HCT116 (cell line): Measurements from ENCODE around the gene CD248. TPM values are rescaled to one million over a fixed set of nuclear protein-coding genes. Genes with fewer than 3 reads are reported as not detected.
A peak's percentile ranks its signal among the peaks of the same experiment; 100 is the strongest.
"Not testable (repeated sequence)": the region's sequence is repeated elsewhere in the genome, so short reads cannot be mapped to it uniquely, and the experiment has no call there.

Experiments
- ATAC-seq: fragments of 200-7000 bp; cut with Tn5 transposase; 2 replicates; pipeline ENCODE4 v1.9.1; 2020; ENCODE audit warnings: mild to moderate bottlenecking, moderate library complexity
- BruUV-seq: library from RNA; stranded (reverse); fragments of 400-500 nt; replicated peaks from 2 replicates; lab custom pipeline; 2021; lab: Mats Ljungman, UMichigan
- CTCF ChIA-PET: fragments of 300-600 bp; sonication (Branson Sonifier 250); formaldehyde crosslinking; loops from one replicate; lab custom pipeline; 2021; ENCODE audit warnings: antibody characterized with exemption; lab: Charles Lee
- POLR2A ChIA-PET: fragments of 300-600, 350-600 bp; sonication (Branson Sonifier 250); formaldehyde crosslinking; loops from one replicate; lab custom pipeline; 2021; ENCODE audit warnings: antibody characterized with exemption; lab: Charles Lee
- RAD21 ChIA-PET, 2 experiments: fragments of 300-600 bp; sonication (Branson Sonifier 250); formaldehyde crosslinking; loops; one replicate each; lab custom pipeline; 2023; ENCODE audit warnings: low total read pairs in 2 of 2; ENCODE audit not compliant: uncharacterized antibody in 2 of 2, unreplicated experiment in 2 of 2, low non-redundant PET in 1 of 2; lab: Charles Lee
- DNase-seq: peaks from one replicate; pipeline ENCODE4 v3.0.0-alpha.2; 2010; ENCODE audit warnings: low read depth, low spot score
- H2AFZ ChIP-seq: fragments of 200-600 bp; shearing (Covaris generic), sonication (generic); 2 replicates; pipeline ENCODE4 v1.6.1; 2017; ENCODE audit warnings: low read depth, mixed run types, mixed read lengths, antibody characterized with exemption, low read length; ENCODE audit not compliant: poor library complexity, severe bottlenecking
- H3K27ac ChIP-seq: 2 replicates; pipeline ENCODE4 v1.5.1; 2012; ENCODE audit warnings: low read depth, low read length
- H3K27me3 ChIP-seq: fragments of 200-600 bp; sonication (generic); 2 replicates; pipeline ENCODE4 v1.6.1; 2016; ENCODE audit warnings: mixed run types, low read length, mixed read lengths; ENCODE audit not compliant: insufficient read depth
- H3K36me3 ChIP-seq, 2 experiments: fragments of 200-500 bp in 1 of 2; fragments of 200-600 bp in 1 of 2; sonication (Bioruptor generic) in 1 of 2; sonication (generic) in 1 of 2; 2 replicates each; pipeline versions ENCODE4 v1.5.1 to v1.6.1; 2014 to 2016; ENCODE audit warnings: low read length in 2 of 2, inconsistent platforms in 1 of 2, mixed read lengths in 1 of 2, mixed run types in 1 of 2; ENCODE audit not compliant: insufficient read depth in 2 of 2, control insufficient read depth in 1 of 2
- H3K4me1 ChIP-seq, 2 experiments: fragments of 200-600 bp in 1 of 2; sonication (generic) in 1 of 2; 2 replicates each; pipeline versions ENCODE4 v1.5.1 to v1.6.1; 2012 to 2017; ENCODE audit warnings: low read length in 2 of 2, inconsistent platforms in 1 of 2, mild to moderate bottlenecking in 1 of 2, mixed read lengths in 1 of 2, mixed run types in 1 of 2, moderate library complexity in 1 of 2; ENCODE audit not compliant: insufficient read depth in 2 of 2, control insufficient read depth in 1 of 2
- H3K4me2 ChIP-seq: fragments of 200-600 bp; sonication (generic); 2 replicates; pipeline ENCODE4 v1.6.1; 2017; ENCODE audit warnings: mixed run types, low read length, mixed read lengths
- H3K4me3 ChIP-seq, 2 experiments: fragments of 200-600 bp in 1 of 2; sonication (generic) in 1 of 2; replicated peaks in 1 of 2; 2 replicates each; pipeline ENCODE4 v1.5.1; 2011 to 2016; ENCODE audit warnings: low read length in 2 of 2, control low read depth in 1 of 2, low read depth in 1 of 2, mild to moderate bottlenecking in 1 of 2, mixed read lengths in 1 of 2, mixed run types in 1 of 2
- H3K79me2 ChIP-seq: fragments of 200-600 bp; sonication (generic); 2 replicates; pipeline ENCODE4 v1.6.1; 2017; ENCODE audit warnings: mild to moderate bottlenecking, mixed run types, low read length, moderate library complexity, mixed read lengths; ENCODE audit not compliant: insufficient read depth
- H3K9ac ChIP-seq: fragments of 200-600 bp; sonication (generic); 2 replicates; pipeline ENCODE4 v1.6.1; 2016; ENCODE audit warnings: low read length, mixed read lengths
- H3K9me2 ChIP-seq: fragments of 200-600 bp; sonication (generic), shearing (Covaris generic); 2 replicates; pipeline ENCODE4 v1.6.1; 2017; ENCODE audit warnings: mixed run types, mild to moderate bottlenecking, moderate library complexity; ENCODE audit not compliant: insufficient read depth
- H3K9me3 ChIP-seq, 2 experiments: fragments of 200-500 bp in 1 of 2; fragments of 200-600 bp in 1 of 2; sonication (Bioruptor generic) in 1 of 2; sonication (generic) in 1 of 2; 2 replicates each; pipeline ENCODE4 v1.6.1; 2014 to 2017; ENCODE audit warnings: low read length in 2 of 2, mixed read lengths in 2 of 2, inconsistent platforms in 1 of 2, low read depth in 1 of 2, mild to moderate bottlenecking in 1 of 2, mixed run types in 1 of 2, moderate library complexity in 1 of 2; ENCODE audit not compliant: control insufficient read depth in 1 of 2, insufficient read depth in 1 of 2
- H4K20me1 ChIP-seq: fragments of 200-600 bp; sonication (generic), shearing (Covaris generic); 2 replicates; pipeline ENCODE4 v1.6.1; 2017; ENCODE audit warnings: mixed run types, mild to moderate bottlenecking, moderate library complexity; ENCODE audit not compliant: insufficient read depth
- CTCF ChIP-seq, 3 experiments: fragments of 200-600 bp in 1 of 3; sonication (generic) in 1 of 3; IDR thresholded peaks in 2 of 3; conservative IDR thresholded peaks in 1 of 3; 2 replicates each; pipeline ENCODE4 v1.5.1; 2012 to 2017; ENCODE audit warnings: low read depth in 2 of 3, low read length in 2 of 3, antibody characterized with exemption in 1 of 3, borderline replicate concordance in 1 of 3, control low read depth in 1 of 3, mild to moderate bottlenecking in 1 of 3, mixed read lengths in 1 of 3, mixed run types in 1 of 3, moderate library complexity in 1 of 3; ENCODE audit not compliant: insufficient read depth in 1 of 3
- POLR2A ChIP-seq: IDR thresholded peaks from 2 replicates; pipeline ENCODE4 v1.7.0; 2011; ENCODE audit warnings: borderline replicate concordance; ENCODE audit not compliant: insufficient read depth, insufficient read length; ENCODE audit errors: extremely low read depth
- POLR2AphosphoS5 ChIP-seq: IDR thresholded peaks from 2 replicates; pipeline ENCODE4 v1.6.1; 2011; ENCODE audit warnings: mild to moderate bottlenecking, low read depth, low read length, moderate library complexity
- SRF ChIP-seq: IDR thresholded peaks from 2 replicates; pipeline ENCODE4 v1.6.1; 2012; ENCODE audit warnings: low read depth
- intact Hi-C: fragments of 100-400 bp; cut with micrococcal nuclease; formaldehyde crosslinking; loops from 2 replicates; pipeline ENCODE4 v1.10.0; 2022
- total RNA-seq: library from RNA; stranded (reverse); gene quantifications from one replicate; pipeline ENCODE4 v1.2.1, GENCODE V29; 2021; ENCODE audit not compliant: unreplicated experiment

CD248 gene
- total RNA-seq, 1 experiment from 2014 or later, result 0.32 TPM

DNA sequence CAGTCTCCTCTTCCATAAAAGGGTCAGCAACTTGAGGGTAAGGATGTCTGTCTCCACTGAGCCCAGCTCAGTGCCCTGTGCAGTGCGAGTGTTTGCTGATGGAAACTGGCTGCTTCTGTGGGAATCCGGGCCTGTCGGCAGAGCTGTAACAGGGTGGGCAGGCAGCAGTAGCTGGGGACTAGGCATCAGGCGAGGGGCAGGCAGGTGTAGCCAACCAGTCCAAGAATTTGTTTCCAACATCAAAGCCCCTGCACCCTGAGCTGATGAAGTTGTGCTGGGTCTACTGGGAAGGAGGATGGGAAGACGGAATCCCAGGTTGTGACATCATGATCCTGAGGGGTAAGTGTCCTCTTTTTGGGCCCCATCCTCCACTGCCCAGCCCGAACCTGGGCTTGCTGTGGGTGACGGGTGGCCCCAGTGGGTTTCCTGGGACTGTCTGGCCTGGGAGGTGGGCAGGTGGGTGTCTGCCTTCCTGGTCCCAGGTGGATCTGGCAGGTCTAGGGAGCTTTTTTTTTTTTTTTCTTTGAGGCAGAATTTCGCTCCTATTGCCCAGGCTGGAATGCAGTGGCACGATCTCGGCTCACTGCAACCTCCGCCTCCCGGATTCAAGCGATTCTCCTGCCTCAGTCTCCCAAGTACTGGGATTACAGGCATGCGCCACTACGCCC lies 43.7 kb upstream of the CD248 start:
- TF ChIP-seq POLR2AphosphoS5 (peak; percentile 53), SRF (no peak)
- ChIA-PET POLR2A (interaction anchor here (0.7 kb wide), 1 partner anchor 10 kb away, joined by 5 read pairs; no protein-coding TSS in a partner anchor), RAD21 (no interaction called here), CTCF (no interaction called here)
- 0 out of 2 replicates have a peak overlapping the region, but pooled peaks have one; percentile 3 for H3K27ac ChIP-seq
- H3K9ac ChIP-seq, result no peak overlapping the region
- no peak overlapping the region for H3K4me2 ChIP-seq
- no peak overlapping the region for H2AFZ ChIP-seq
- intact Hi-C loops, result no loop called here
- no peaks in the 10 kb centered on the region for H3K79me2 ChIP-seq
- no peaks in the 10 kb centered on the region for H4K20me1 ChIP-seq
- no peaks in the 10 kb centered on the region for H3K9me2 ChIP-seq
- H3K36me3 ChIP-seq, result peaks cover 4 to 11% of the 10 kb centered on the region in 2 experiments; a peak in 2 of 4 replicates
- H3K9me3 ChIP-seq, result no peaks in the 10 kb centered on the region
- H3K4me3 ChIP-seq, result no peak overlapping the region
- peaks cover 0 to 7% of the 10 kb centered on the region in 2 experiments; a peak in 1 of 4 replicates for H3K4me1 ChIP-seq
- ATAC-seq (no peak), DNase-seq (no peak)
- BruUV-seq, result no TSS peak
- no peaks in the 10 kb centered on the region for H3K27me3 ChIP-seq

- no peaks in the 10 kb centered on the region for H4K20me1 ChIP-seq
- H3K4me3 ChIP-seq, result no peak overlapping the region
- ChIA-PET CTCF (no interaction called here), POLR2A (interaction anchor here (0.7 kb wide), 1 partner anchor 9 kb away, joined by 5 read pairs; no protein-coding TSS in a partner anchor), RAD21 (no interaction called here)
- H3K36me3 ChIP-seq, result peaks cover 0 to 11% of the 10 kb centered on the region in 2 experiments; a peak in 1 of 4 replicates
- no TSS peak for BruUV-seq
- DNase-seq (no peak), ATAC-seq (peak; percentile 34)
- 0 out of 4 replicates have a peak, but pooled peaks cover 0 to 3% of the 10 kb centered on the region in 2 experiments for H3K4me1 ChIP-seq
- H3K9me2 ChIP-seq, result no peaks in the 10 kb centered on the region
- H3K27ac ChIP-seq, result no peak overlapping the region
- no peaks in the 10 kb centered on the region for H3K79me2 ChIP-seq
- no peak overlapping the region for H3K4me2 ChIP-seq
- no peaks in the 10 kb centered on the region for H3K9me3 ChIP-seq
- no peaks in the 10 kb centered on the region for H3K27me3 ChIP-seq
- TF ChIP-seq CTCF (IDR thresholded peaks at IDR 0.05 in 2 of 3, conservative IDR thresholded peaks at IDR 0.05 in 1 of 3; ENCODE audit: borderline replicate concordance in 1 of 3, insufficient read depth in 1 of 3, low read depth in 2 of 3, low read length in 2 of 3) (no peak), POLR2A (peak; percentile 57), POLR2AphosphoS5 (peak; percentile 35)
- no peak overlapping the region for H3K9ac ChIP-seq
- intact Hi-C loops, result no loop called here
- H2AFZ ChIP-seq, result no peak overlapping the region
These were observed 42.8 kb upstream of the CD248 start for GRCh38 chr11:66359662-66360087.

DNA sequence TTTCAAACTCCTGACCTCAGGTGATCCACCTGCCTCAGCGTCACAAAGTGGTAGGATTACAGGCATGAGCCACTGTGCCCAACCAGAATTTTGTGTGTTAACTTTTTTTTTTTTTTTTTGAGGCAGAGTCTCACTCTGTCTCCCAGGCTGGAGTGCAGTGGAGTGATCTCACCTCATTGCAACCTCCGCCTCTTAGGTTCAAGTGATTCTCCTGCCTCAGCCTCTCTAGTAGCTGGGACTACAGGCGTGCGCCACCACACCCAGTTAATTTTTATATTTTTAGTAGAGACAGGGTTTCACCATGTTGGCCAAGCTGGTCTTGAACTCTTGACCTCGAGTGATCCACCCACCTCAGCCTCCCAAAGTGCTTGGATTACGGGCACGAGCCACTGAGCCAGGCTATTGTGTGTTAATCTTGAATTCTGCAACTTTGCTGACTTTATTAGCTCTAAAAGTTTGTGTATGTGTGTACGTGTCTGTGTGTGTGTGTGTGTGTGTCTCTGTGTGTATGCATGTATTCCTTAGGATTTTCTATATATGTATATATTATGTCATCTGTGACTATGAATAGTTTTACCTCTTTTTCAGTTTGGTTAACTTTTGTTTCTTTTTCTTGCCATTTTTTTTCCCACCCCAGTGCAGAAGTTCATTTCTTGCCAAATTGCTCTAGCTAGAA lies 33.9 kb upstream of the CD248 start:
- H4K20me1 ChIP-seq, H2AFZ ChIP-seq, H3K4me3 ChIP-seq, H3K4me2 ChIP-seq, DNase-seq, H3K9me2 ChIP-seq, H3K27ac ChIP-seq, H3K36me3 ChIP-seq, RAD21 ChIA-PET, H3K9me3 ChIP-seq, BruUV-seq, H3K79me2 ChIP-seq, intact Hi-C loops, H3K27me3 ChIP-seq, ATAC-seq, H3K9ac ChIP-seq: not testable (repeated sequence)
- H3K4me1 ChIP-seq, result peaks cover 5 to 19% of the 10 kb centered on the region in 2 experiments
- ChIA-PET CTCF (interaction anchor here (0.8 to 2.0 kb wide), 4 partner anchors 11 to 36 kb away, joined by 3 to 5 read pairs (median 4); partner anchors contain the start of gene RIN1), POLR2A (interaction anchor here (0.6 kb wide), 1 partner anchor 9 kb away, joined by 5 read pairs; no protein-coding TSS in a partner anchor)
